ENCODE data around the gene PLS3. TPM values are rescaled to one million over a fixed set of nuclear protein-coding genes. Genes with fewer than 3 reads are reported as not detected.

The PLS3 gene
- total RNA-seq, 4 donors from 2014 or later, result 129 to 202 (median 171) TPM

DNA sequence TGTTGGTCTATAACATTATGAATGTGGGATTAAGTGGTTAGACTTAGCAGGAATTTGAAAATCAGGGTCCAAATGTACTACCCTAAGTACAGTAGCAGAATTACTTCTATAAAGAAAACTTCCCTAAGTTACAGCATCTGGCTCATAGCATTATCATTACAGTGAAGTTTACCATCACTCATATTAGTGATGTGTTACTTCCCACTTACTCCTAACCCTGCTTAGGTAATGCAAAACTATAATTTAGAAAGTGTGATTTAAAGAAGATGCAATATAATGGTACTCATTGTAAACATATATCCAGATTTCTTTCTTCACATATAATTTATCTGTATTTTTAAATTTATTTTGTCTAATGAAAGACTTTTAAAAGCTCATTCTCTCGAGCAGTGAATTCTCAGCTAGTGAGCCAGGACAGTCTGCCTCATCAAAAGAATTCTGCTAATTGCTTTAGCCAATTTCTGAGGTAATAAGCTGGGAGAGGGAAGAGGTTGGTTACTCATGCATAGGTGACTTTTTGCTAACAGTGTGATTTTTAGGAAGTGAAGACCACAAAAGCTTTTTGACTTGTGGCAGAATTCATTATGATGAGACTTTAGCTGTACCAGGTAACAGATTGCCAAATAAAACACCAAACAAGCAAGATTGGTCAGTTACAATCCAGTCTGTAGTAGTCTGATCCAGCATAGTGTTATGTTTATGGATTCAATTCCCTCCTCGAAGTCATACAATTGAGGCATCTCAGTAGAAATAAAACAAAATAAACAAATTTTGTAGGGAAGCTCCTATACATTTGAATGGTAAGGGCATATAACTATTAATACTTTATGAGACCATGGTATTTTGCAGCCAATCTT lies 21.0 kb downstream of the PLS3 start:
- WGBS, 2 donors, result 28 to 33% methylated on average over 2 of the region's 2 CpGs

DNA sequence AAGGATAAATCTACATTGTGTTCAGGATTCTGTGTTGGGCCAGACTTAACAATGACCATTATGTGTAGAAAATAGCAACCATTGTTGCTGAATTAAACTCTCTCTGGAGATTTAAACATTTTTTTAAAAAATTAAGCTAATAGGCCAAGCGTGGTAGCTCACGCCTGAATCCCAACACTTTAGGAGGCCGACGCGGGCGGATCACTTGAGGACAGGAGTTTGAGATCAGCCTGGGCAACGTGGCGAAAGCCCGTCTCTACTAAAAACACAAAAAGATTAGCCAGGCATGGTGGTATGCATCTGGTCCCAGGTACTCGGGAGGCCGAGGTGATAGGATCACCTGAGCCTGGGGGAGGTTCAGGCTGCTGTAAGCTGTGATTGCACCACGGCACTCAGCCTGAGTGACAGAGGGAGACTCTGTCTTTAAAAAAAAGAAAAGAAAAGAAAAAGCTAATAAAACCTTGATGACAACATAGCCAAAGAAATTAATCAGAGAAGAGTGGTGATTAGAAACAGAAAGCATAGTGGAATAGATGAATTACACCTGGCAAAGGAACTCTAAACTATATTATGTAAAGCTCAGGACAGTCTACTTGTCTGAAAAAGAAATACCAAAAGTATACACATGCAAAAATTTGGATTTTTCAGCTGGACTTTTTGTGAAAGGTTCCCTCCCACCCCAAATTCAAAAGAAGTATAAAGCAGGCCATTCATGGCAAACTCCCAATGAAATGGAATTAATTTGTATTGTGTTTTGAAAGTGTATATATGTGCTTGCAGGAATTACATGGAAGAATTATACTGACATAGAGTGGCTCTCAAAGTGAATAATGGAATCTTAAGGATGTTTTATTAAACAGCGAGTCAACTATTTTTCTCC lies 21.9 kb downstream of the PLS3 start:
- no peak for DNase-seq (ENCODE audit: low spot score in 2 of 2)
- intact Hi-C loops (cut with DNase I; ENCODE audit: low total_unique reads), result no loop called here
- TF ChIP-seq POLR2A (IDR thresholded peaks at IDR 0.05), result no peak
- TF ChIP-seq, protein P1, sequence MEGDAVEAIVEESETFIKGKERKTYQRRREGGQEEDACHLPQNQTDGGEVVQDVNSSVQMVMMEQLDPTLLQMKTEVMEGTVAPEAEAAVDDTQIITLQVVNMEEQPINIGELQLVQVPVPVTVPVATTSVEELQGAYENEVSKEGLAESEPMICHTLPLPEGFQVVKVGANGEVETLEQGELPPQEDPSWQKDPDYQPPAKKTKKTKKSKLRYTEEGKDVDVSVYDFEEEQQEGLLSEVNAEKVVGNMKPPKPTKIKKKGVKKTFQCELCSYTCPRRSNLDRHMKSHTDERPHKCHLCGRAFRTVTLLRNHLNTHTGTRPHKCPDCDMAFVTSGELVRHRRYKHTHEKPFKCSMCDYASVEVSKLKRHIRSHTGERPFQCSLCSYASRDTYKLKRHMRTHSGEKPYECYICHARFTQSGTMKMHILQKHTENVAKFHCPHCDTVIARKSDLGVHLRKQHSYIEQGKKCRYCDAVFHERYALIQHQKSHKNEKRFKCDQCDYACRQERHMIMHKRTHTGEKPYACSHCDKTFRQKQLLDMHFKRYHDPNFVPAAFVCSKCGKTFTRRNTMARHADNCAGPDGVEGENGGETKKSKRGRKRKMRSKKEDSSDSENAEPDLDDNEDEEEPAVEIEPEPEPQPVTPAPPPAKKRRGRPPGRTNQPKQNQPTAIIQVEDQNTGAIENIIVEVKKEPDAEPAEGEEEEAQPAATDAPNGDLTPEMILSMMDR (IDR thresholded peaks at IDR 0.05), result no peak
- H3K4me3 ChIP-seq (ENCODE audit: low read depth, poor library complexity, severe bottlenecking), result no peak overlapping the region
- WGBS, 2 donors, result 52 to 78% methylated on average over 8 to 13 of the region's 13 CpGs

More for the DNA sequence above, 21.0 kb downstream of the PLS3 start:
- H3K4me3 ChIP-seq (ENCODE audit: low read depth, poor library complexity, severe bottlenecking), result no peak overlapping the region
- intact Hi-C loops (cut with DNase I; ENCODE audit: low total_unique reads), result no loop called here
- TF ChIP-seq, protein P1 (IDR thresholded peaks at IDR 0.05), result no peak
- no peak for TF ChIP-seq POLR2A (IDR thresholded peaks at IDR 0.05)
- DNase-seq (ENCODE audit: low spot score in 2 of 2), result no peak

DNA sequence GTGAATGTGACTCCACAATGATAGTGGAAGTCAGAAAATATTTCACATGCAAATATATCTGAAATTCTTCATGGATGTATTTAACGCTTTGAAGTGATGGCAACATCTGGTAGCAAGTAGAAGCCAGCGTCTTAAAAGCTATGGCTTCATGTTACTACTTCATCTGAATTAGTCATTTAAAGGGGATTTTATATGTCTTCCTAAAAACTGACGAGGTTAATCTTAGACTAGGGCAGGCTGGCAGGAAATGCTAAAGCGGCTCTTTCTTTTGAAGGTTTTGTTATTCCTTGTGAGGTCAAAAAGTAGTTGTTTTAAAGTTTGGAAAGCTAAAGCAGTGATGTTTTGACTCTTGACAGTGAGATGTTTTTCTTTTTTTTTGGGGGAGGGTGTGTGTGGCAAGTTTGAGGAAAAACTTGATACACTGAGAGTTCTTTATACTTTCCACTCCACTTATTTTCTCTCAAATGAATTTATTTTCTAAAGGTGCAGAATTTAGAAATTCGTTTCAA lies 22.6 kb downstream of the PLS3 start:
- H3K4me3 ChIP-seq (ENCODE audit: low read depth, poor library complexity, severe bottlenecking), result no peak overlapping the region
- no peak for DNase-seq (ENCODE audit: low spot score in 2 of 2)
- no peak for TF ChIP-seq POLR2A (IDR thresholded peaks at IDR 0.05)
- TF ChIP-seq, protein P1 (IDR thresholded peaks at IDR 0.05), result no peak
- intact Hi-C loops (cut with DNase I; ENCODE audit: low total_unique reads), result no loop called here
- WGBS, 2 donors, result 26 to 37% methylated on average over 5 of the region's 5 CpGs

DNA sequence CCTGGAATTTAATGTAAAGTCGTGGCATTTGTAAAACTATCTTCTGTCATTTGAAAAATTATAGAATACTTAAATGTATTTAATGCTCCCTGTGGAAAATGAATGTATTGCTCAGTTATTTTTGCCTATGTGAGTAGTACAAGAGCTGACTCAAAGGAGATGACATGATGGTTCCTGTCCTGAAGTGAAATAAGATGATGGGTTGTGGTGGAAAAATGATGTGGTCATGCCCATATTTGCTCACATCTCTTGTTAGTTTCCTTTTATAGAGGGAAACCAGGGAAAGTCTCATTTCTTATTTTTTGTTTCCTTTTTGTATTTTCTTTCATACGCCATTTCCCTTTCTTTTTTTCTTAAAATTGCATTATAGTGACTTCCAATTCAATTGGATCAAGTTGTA lies 23.7 kb downstream of the PLS3 start:
- H3K4me3 ChIP-seq (ENCODE audit: low read depth, poor library complexity, severe bottlenecking), result no peak overlapping the region
- 51 to 62% methylated on average over 2 of the region's 2 CpGs for WGBS, 2 donors
- DNase-seq (ENCODE audit: low spot score in 2 of 2), result no peak
- intact Hi-C loops (cut with DNase I; ENCODE audit: low total_unique reads), result no loop called here
- TF ChIP-seq POLR2A (IDR thresholded peaks at IDR 0.05), result no peak
- TF ChIP-seq, protein P1 (IDR thresholded peaks at IDR 0.05), result no peak

DNA sequence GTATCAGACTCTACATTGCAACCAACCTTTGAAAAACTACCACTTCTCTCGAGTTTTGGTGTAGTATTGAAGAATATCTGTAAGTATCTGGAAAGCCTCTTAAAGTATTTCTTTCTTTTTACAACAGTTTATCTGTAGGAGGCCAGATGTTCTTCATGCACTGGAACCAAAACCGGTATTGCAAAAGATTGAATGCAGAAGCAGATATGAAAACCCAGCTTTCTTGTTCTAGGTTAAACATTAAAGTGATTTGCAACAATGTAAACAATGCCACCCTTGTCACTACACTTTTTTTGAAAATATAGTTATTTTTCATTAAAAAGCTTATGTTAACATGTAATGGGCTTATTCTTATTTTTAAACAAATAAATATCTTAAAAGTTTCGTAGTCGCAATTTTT lies 27.2 kb downstream of the PLS3 start:
- DNase-seq (ENCODE audit: low spot score in 2 of 2), result no peak
- TF ChIP-seq POLR2A (IDR thresholded peaks at IDR 0.05), result no peak
- TF ChIP-seq, protein P1 (IDR thresholded peaks at IDR 0.05), result no peak
- 61 to 71% methylated on average over 4 of the region's 4 CpGs for WGBS, 2 donors
- intact Hi-C loops (cut with DNase I; ENCODE audit: low total_unique reads), result no loop called here
- H3K4me3 ChIP-seq (ENCODE audit: low read depth, poor library complexity, severe bottlenecking), result no peak overlapping the region

All from lower leg skin (tissue), 4 donors.